IMR-90 (cell line): ENCODE measurements around the gene LCN2. TPM values are rescaled to one million over a fixed set of nuclear protein-coding genes. Genes with fewer than 3 reads are reported as not detected.

Experiments
- ATAC-seq: fragments of 200-7000 bp; cut with Tn5 transposase; 2 replicates; pipeline ENCODE4 v1.9.1; 2020; ENCODE audit warnings: low read depth, mild to moderate bottlenecking, moderate library complexity
- BruUV-seq: library from RNA; stranded (reverse); fragments of 400-500 nt; replicated peaks from 2 replicates; lab custom pipeline; 2021; lab: Mats Ljungman, UMichigan
- CTCF ChIA-PET: fragments of 300-600 bp; formaldehyde crosslinking; extraction: SDS; loops from one replicate; lab custom pipeline; 2021; ENCODE audit warnings: antibody characterized with exemption; lab: Yijun Ruan, JAX
- POLR2A ChIA-PET: fragments of 300-600 bp; sonication (Branson Sonifier 250); formaldehyde crosslinking; loops from one replicate; lab custom pipeline; 2022; ENCODE audit warnings: antibody characterized with exemption; ENCODE audit not compliant: unreplicated experiment; lab: Charles Lee
- DNase-seq: peaks from one replicate; pipeline ENCODE4 v3.0.0; 2013
- H2AFZ ChIP-seq: replicated peaks from 2 replicates; pipeline ENCODE3; 2013; ENCODE audit warnings: low read length, mild to moderate bottlenecking; ENCODE audit not compliant: poor library complexity
- H2AK5ac ChIP-seq: 2 replicates; pipeline ENCODE4 v1.6.1; 2013; ENCODE audit warnings: low read depth, low read length, inconsistent platforms
- H2AK9ac ChIP-seq: replicated peaks from 2 replicates; pipeline ENCODE3; 2013; ENCODE audit warnings: mild to moderate bottlenecking, low read depth, low read length, moderate library complexity; ENCODE audit not compliant: poor library complexity
- H2BK120ac ChIP-seq: 2 replicates; pipeline ENCODE4 v1.6.1; 2013; ENCODE audit warnings: low read depth, low read length, inconsistent platforms
- H2BK15ac ChIP-seq: 3 replicates; pipeline ENCODE4 v1.6.1; 2013; ENCODE audit warnings: low read depth, low read length, inconsistent platforms
- H2BK20ac ChIP-seq: 2 replicates; pipeline ENCODE4 v1.6.1; 2013; ENCODE audit warnings: low read depth, mild to moderate bottlenecking, inconsistent platforms, low read length, moderate library complexity
- H2BK5ac ChIP-seq: 2 replicates; pipeline ENCODE4 v1.6.1; 2013; ENCODE audit warnings: mild to moderate bottlenecking, low read depth, low read length, inconsistent platforms; ENCODE audit not compliant: poor library complexity, severe bottlenecking
- H3K14ac ChIP-seq: replicated peaks from 2 replicates; pipeline ENCODE4 v1.6.1; 2013; ENCODE audit warnings: low read depth, low read length, inconsistent platforms
- H3K18ac ChIP-seq: 2 replicates; pipeline ENCODE4 v1.6.1; 2013; ENCODE audit warnings: low read depth, low read length, control low read depth
- H3K23ac ChIP-seq: 2 replicates; pipeline ENCODE4 v1.6.1; 2013; ENCODE audit warnings: low read depth, low read length, inconsistent platforms
- H3K27ac ChIP-seq: 2 replicates; pipeline ENCODE4 v1.5.1; 2013; ENCODE audit warnings: mild to moderate bottlenecking, control low read depth, low read length; ENCODE audit not compliant: insufficient read depth
- H3K27me3 ChIP-seq: 2 replicates; pipeline ENCODE4 v1.6.1; 2013; ENCODE audit warnings: low read length; ENCODE audit not compliant: control insufficient read depth, insufficient read depth
- H3K36me3 ChIP-seq: 2 replicates; pipeline ENCODE4 v1.6.1; 2013; ENCODE audit warnings: low read length, mixed read lengths; ENCODE audit not compliant: control insufficient read depth, insufficient read depth
- H3K4ac ChIP-seq: 2 replicates; pipeline ENCODE4 v1.6.1; 2013; ENCODE audit warnings: low read depth, low read length, inconsistent platforms
- H3K4me1 ChIP-seq: 2 replicates; pipeline ENCODE4 v1.6.1; 2013; ENCODE audit warnings: low read length, mixed read lengths; ENCODE audit not compliant: control insufficient read depth, insufficient read depth
- H3K4me2 ChIP-seq: 2 replicates; pipeline ENCODE4 v1.6.1; 2013; ENCODE audit warnings: low read depth, mild to moderate bottlenecking, control low read depth, low read length, moderate library complexity
- H3K4me3 ChIP-seq: 2 replicates; pipeline ENCODE4 v1.5.1; 2013; ENCODE audit warnings: low read depth, mild to moderate bottlenecking, control low read depth, low read length, moderate library complexity; ENCODE audit not compliant: insufficient read depth
- H3K56ac ChIP-seq: 2 replicates; pipeline ENCODE4 v1.6.1; 2013; ENCODE audit warnings: low read length, inconsistent platforms; ENCODE audit not compliant: insufficient read depth; ENCODE audit errors: extremely low read depth
- H3K79me1 ChIP-seq, 2 experiments: 2 replicates each; pipeline ENCODE4 v1.6.1; 2013; ENCODE audit warnings: low read length in 2 of 2, inconsistent platforms in 1 of 2, low read depth in 1 of 2
- H3K9ac ChIP-seq: 2 replicates; pipeline ENCODE4 v1.6.1; 2013; ENCODE audit warnings: low read depth, low read length, control low read depth
- H3K9me1 ChIP-seq: 2 replicates; pipeline ENCODE4 v1.6.1; 2013; ENCODE audit warnings: low read length, inconsistent platforms; ENCODE audit not compliant: insufficient read depth
- H3K9me3 ChIP-seq: 2 replicates; pipeline ENCODE4 v1.6.1; 2013; ENCODE audit warnings: low read length; ENCODE audit not compliant: control insufficient read depth, insufficient read depth
- H4K20me1 ChIP-seq: 2 replicates; pipeline ENCODE4 v1.6.1; 2013; ENCODE audit warnings: low read length, inconsistent platforms; ENCODE audit not compliant: insufficient read depth
- H4K5ac ChIP-seq: 2 replicates; pipeline ENCODE4 v1.6.1; 2013; ENCODE audit warnings: mild to moderate bottlenecking, low read depth, low read length, control low read depth
- H4K8ac ChIP-seq, 2 experiments: 2 replicates each; pipeline ENCODE4 v1.6.1; 2013; ENCODE audit warnings: low read depth in 2 of 2, low read length in 2 of 2, control low read depth in 1 of 2, inconsistent platforms in 1 of 2
- H4K91ac ChIP-seq: 2 replicates; pipeline ENCODE4 v1.6.1; 2013; ENCODE audit warnings: low read depth, low read length, inconsistent platforms; ENCODE audit not compliant: insufficient read depth
- BHLHE40 ChIP-seq: fragments of 150-350 bp; IDR thresholded peaks from 2 replicates; pipeline ENCODE4 v1.6.1; 2016; ENCODE audit warnings: mild to moderate bottlenecking, low read depth, low read length
- CEBPB ChIP-seq: IDR thresholded peaks from 2 replicates; pipeline ENCODE4 v1.6.1; 2012; ENCODE audit warnings: low read depth, low read length, improper control_type of control experiment
- CTCF ChIP-seq: conservative IDR thresholded peaks from 2 replicates; pipeline ENCODE4 v1.5.1; 2012; ENCODE audit warnings: mild to moderate bottlenecking, low read depth, low read length, improper control_type of control experiment
- ELK1 ChIP-seq: fragments of 150-350 bp; IDR thresholded peaks from 2 replicates; pipeline ENCODE4 v1.6.1; 2016; ENCODE audit warnings: low read depth, mild to moderate bottlenecking, low read length, moderate library complexity, borderline replicate concordance
- FOS ChIP-seq: fragments of 150-350 bp; IDR thresholded peaks from 2 replicates; pipeline ENCODE4 v1.6.1; 2016; ENCODE audit warnings: low read depth, low read length
- POLR2A ChIP-seq: IDR thresholded peaks from 2 replicates; pipeline ENCODE4 v1.6.1; 2012; ENCODE audit warnings: mild to moderate bottlenecking, low read depth, low read length
- USF2 ChIP-seq: fragments of 150-350 bp; IDR thresholded peaks from 2 replicates; pipeline ENCODE4 v1.6.1; 2017; ENCODE audit warnings: mild to moderate bottlenecking, antibody characterized with exemption, low read length, low read depth
- WGBS, 2 experiments: methylation state at CpG; one replicate each; pipeline versions ENCODE4 v1.1.5 to v1.1.7; 2013; ENCODE audit warnings: missing lambda C conversion rate in 2 of 2; ENCODE audit not compliant: insufficient read length in 1 of 2; ENCODE audit errors: extremely low coverage in 2 of 2; 5-methylcytosine and 5-hydroxymethylcytosine counted together
- dilution Hi-C: fragments of 300-500 bp; cut with HindIII; formaldehyde crosslinking; loops from one replicate; pipeline ENCODE4 v1.14.3; 2018; ENCODE audit warnings: low sequenced_read_pairs; ENCODE audit not compliant: unreplicated experiment
- in situ Hi-C: fragments of 300-500 bp; cut with MboI; formaldehyde crosslinking; loops from 3 replicates; pipeline ENCODE4 v1.14.3; 2019; ENCODE audit warnings: low sequenced_read_pairs, inconsistent platforms, mixed read lengths
- intact Hi-C: fragments of 100-400 bp; cut with micrococcal nuclease; formaldehyde crosslinking; loops from 2 replicates; pipeline ENCODE4 v1.10.0; 2022
- polyA plus RNA-seq, 3 experiments: library from polyadenylated mRNA; depleted of rRNA; stranded (reverse); fragments of >200 nt; gene quantifications; 2 replicates each; pipeline ENCODE4 v1.2.3, GENCODE V29; 2012; ENCODE audit warnings: low replicate concordance in 1 of 3
- total RNA-seq: library from RNA; depleted of rRNA; stranded (reverse); fragments of >200 nt; gene quantifications from 2 replicates; pipeline ENCODE4 v1.2.3, GENCODE V29; 2012

LCN2 gene
- total and polyA plus RNA-seq, 2 of the 4 experiments (the other 2 are of a cell fraction), result not detected

- no peak overlapping the region for H2BK120ac ChIP-seq
- POLR2A ChIA-PET, result no interaction called here
- H3K9ac ChIP-seq, result no peak overlapping the region
- no peak overlapping the region for H3K18ac ChIP-seq
- in situ Hi-C loops, result no loop called here
- H2AFZ ChIP-seq, result no peak overlapping the region
- DNase-seq (no peak), ATAC-seq (no peak)
- H3K4me3 ChIP-seq, result no peak overlapping the region
- no peak overlapping the region for H3K27ac ChIP-seq
- no peak overlapping the region for H2BK15ac ChIP-seq
- H3K4me2 ChIP-seq, result no peak overlapping the region
- no peak overlapping the region for H4K91ac ChIP-seq
- H3K79me1 ChIP-seq, result peaks cover 10 to 53% of the 10 kb centered on the region in 2 experiments
- no peak overlapping the region for H2BK5ac ChIP-seq
- dilution Hi-C loops, result no loop called here
- no peak overlapping the region for H3K56ac ChIP-seq
- H2AK5ac ChIP-seq, result no peak overlapping the region
- H3K4ac ChIP-seq, result no peak overlapping the region
- intact Hi-C loops, result no loop called here
- H3K23ac ChIP-seq, result no peak overlapping the region
- CTCF ChIA-PET, result no interaction called here
- H3K9me3 ChIP-seq, result no peaks in the 10 kb centered on the region
- peaks cover 1% of the 10 kb centered on the region; the same call in 1 of the 2 replicates for H3K4me1 ChIP-seq
- no peak overlapping the region for H2AK9ac ChIP-seq
- BruUV-seq, result no TSS peak
- H3K36me3 ChIP-seq, result peaks cover 49% of the 10 kb centered on the region
- peaks cover 5% of the 10 kb centered on the region for H3K9me1 ChIP-seq
- 100% methylated on average over 2 of the region's 6 CpGs; no CpG with 5 or more reads in 1 of the 2 experiments for WGBS, 2 experiments
- no peak overlapping the region for H4K8ac ChIP-seq
- H3K27me3 ChIP-seq, result no peaks in the 10 kb centered on the region
- no peak overlapping the region for H2BK20ac ChIP-seq
- no peak overlapping the region for H3K14ac ChIP-seq
- TF ChIP-seq USF2, result no peak
- TF ChIP-seq FOS, result no peak
- no peak for TF ChIP-seq BHLHE40
- TF ChIP-seq CEBPB, result no peak
- no peak for TF ChIP-seq CTCF
- no peak for TF ChIP-seq POLR2A
- no peak for TF ChIP-seq ELK1
- H4K5ac ChIP-seq, result no peak overlapping the region
- peaks cover 11% of the 10 kb centered on the region for H4K20me1 ChIP-seq
Observed at GRCh38 chr9:128163027-128163515, 13.8 kb downstream of the LCN2 start.
